EL (cell line): Measurements from ENCODE around the gene SLC15A3.
A peak's percentile ranks its signal among the peaks of the same experiment; 100 is the strongest.

Experiments
- DNase-seq: peaks from one replicate; pipeline ENCODE4 v3.0.0-alpha.2; 2016

Gene SLC15A3

GRCh38 chr11:60927061-60927592 is 24.8 kb downstream of the SLC15A3 start:
- DNase-seq = no peak

GRCh38 chr11:60926500-60926899 is 25.5 kb downstream of the SLC15A3 start:
- DNase-seq = no peak

- peak; percentile 88 for DNase-seq
Measured at GRCh38 chr11:60925868-60926267, 26.1 kb downstream of the SLC15A3 start.

GRCh38 chr11:60924906-60925853 is 26.8 kb downstream of the SLC15A3 start:
- DNase-seq = no peak

- peak; percentile 75 for DNase-seq
Measured at GRCh38 chr11:60924110-60924905, 27.7 kb downstream of the SLC15A3 start, which contains the start of gene TMEM132A. Gene TMEM132A (plus strand): TSS chr11:60924460. CDS start chr11:60924634, 174 bp downstream.

- DNase-seq = no peak
Measured at GRCh38 chr11:60923800-60924109, 28.2 kb downstream of the SLC15A3 start.

- no peak for DNase-seq
Measured at GRCh38 chr11:60923326-60923725, 28.6 kb downstream of the SLC15A3 start.

- DNase-seq = no peak
Measured at GRCh38 chr11:60922906-60923305, 29.1 kb downstream of the SLC15A3 start.

- no peak for DNase-seq
Measured at GRCh38 chr11:60921777-60922335, 30.1 kb downstream of the SLC15A3 start.

- no peak for DNase-seq
Measured at GRCh38 chr11:60921259-60921658, 30.7 kb downstream of the SLC15A3 start.

- no peak for DNase-seq
Measured at GRCh38 chr11:60919956-60920355, 32.0 kb downstream of the SLC15A3 start.

- DNase-seq = no peak
Measured at GRCh38 chr11:60919320-60919719, 32.7 kb downstream of the SLC15A3 start.

- DNase-seq = peak; percentile 72
Measured at GRCh38 chr11:60918939-60919265, 33.1 kb downstream of the SLC15A3 start.

GRCh38 chr11:60918251-60918938 is 33.6 kb downstream of the SLC15A3 start:
- DNase-seq = no peak

- no peak for DNase-seq
Measured at GRCh38 chr11:60917267-60917666, 34.7 kb downstream of the SLC15A3 start.

- no peak for DNase-seq
Measured at GRCh38 chr11:60916669-60917206, 35.2 kb downstream of the SLC15A3 start.

GRCh38 chr11:60915248-60915914 is 36.6 kb downstream of the SLC15A3 start:
- DNase-seq = peak; percentile 84

- peak; percentile 53 for DNase-seq
Measured at GRCh38 chr11:60914633-60915247, 37.2 kb downstream of the SLC15A3 start.

- DNase-seq = peak; percentile 93
Measured at GRCh38 chr11:60913793-60914632, 38.0 kb downstream of the SLC15A3 start, which contains the start of gene TMEM109. Gene TMEM109 (plus strand): TSS chr11:60914158. CDS start chr11:60919694, 5,536 bp downstream.

GRCh38 chr11:60912851-60913528 is 39.0 kb downstream of the SLC15A3 start:
- DNase-seq = no peak
